Measurements from ENCODE around the gene HOXD4. TPM values are rescaled to one million over a fixed set of nuclear protein-coding genes. Genes with fewer than 3 reads are reported as not detected.

The HOXD4 gene
- total RNA-seq, 2 donors from 2014 or later = 0.52 TPM; not detected in 1

GRCh38 chr2:176145085-176145969 is 6.0 kb upstream of the HOXD4 start:
- Histone ChIP-seq H3K9me3 (no peaks in the 10 kb centered on the region), H3K4me1 (peaks cover 0 to 7% of the 10 kb centered on the region in 2 donors), H3K36me3 (no peaks in the 10 kb centered on the region), H3K4me3 (no peak overlapping the region), H3K27me3 (peaks cover 26 to 29% of the 10 kb centered on the region in 2 donors), H3K27ac (no peak overlapping the region)
- TF ChIP-seq CTCF (IDR thresholded peaks at IDR 0.05) = no peak
- no peak for DNase-seq (ENCODE audit: low spot score)

GRCh38 chr2:176146101-176146500 is 5.2 kb upstream of the HOXD4 start:
- TF ChIP-seq CTCF (IDR thresholded peaks at IDR 0.05) = no peak
- H3K27ac ChIP-seq = no peak overlapping the region
- H3K9me3 ChIP-seq = no peaks in the 10 kb centered on the region
- H3K36me3 ChIP-seq = no peaks in the 10 kb centered on the region
- no peak overlapping the region for H3K4me3 ChIP-seq
- no peak for DNase-seq (ENCODE audit: low spot score)
- peaks cover 29% of the 10 kb centered on the region in 2 donors for H3K27me3 ChIP-seq
- H3K4me1 ChIP-seq = no peaks in the 10 kb centered on the region

GRCh38 chr2:176146645-176147044 is 4.7 kb upstream of the HOXD4 start:
- H3K4me3 ChIP-seq = no peak overlapping the region
- H3K27ac ChIP-seq = no peak overlapping the region
- no peaks in the 10 kb centered on the region for H3K9me3 ChIP-seq
- no peaks in the 10 kb centered on the region for H3K36me3 ChIP-seq
- peaks cover 30 to 32% of the 10 kb centered on the region in 2 donors for H3K27me3 ChIP-seq
- peaks cover 0 to 1% of the 10 kb centered on the region in 2 donors for H3K4me1 ChIP-seq
- DNase-seq (ENCODE audit: low spot score) = no peak
- no peak for TF ChIP-seq CTCF (IDR thresholded peaks at IDR 0.05)

- no peak overlapping the region for H3K27ac ChIP-seq
- H3K27me3 ChIP-seq = peaks cover 31 to 39% of the 10 kb centered on the region in 2 donors
- no peak for DNase-seq (ENCODE audit: low spot score)
- TF ChIP-seq CTCF (IDR thresholded peaks at IDR 0.05) = no peak
- H3K9me3 ChIP-seq = no peaks in the 10 kb centered on the region
- no peak overlapping the region for H3K4me3 ChIP-seq
- H3K36me3 ChIP-seq = no peaks in the 10 kb centered on the region
- H3K4me1 ChIP-seq = peaks cover 0 to 8% of the 10 kb centered on the region in 2 donors
These were observed 4.0 kb upstream of the HOXD4 start for GRCh38 chr2:176147210-176147799.

- H3K4me3 ChIP-seq = no peak overlapping the region
- H3K36me3 ChIP-seq = no peaks in the 10 kb centered on the region
- H3K9me3 ChIP-seq = no peaks in the 10 kb centered on the region
- no peak overlapping the region for H3K27ac ChIP-seq
- no peak for TF ChIP-seq CTCF (IDR thresholded peaks at IDR 0.05)
- H3K27me3 ChIP-seq = peaks cover 31 to 40% of the 10 kb centered on the region in 2 donors
- DNase-seq (ENCODE audit: low spot score) = no peak
- peaks cover 0 to 10% of the 10 kb centered on the region in 2 donors for H3K4me1 ChIP-seq
These were observed 3.4 kb upstream of the HOXD4 start for GRCh38 chr2:176147800-176148496.
